Thyroid gland (tissue), 4 donors: ENCODE results near the gene LDLRAD4.

Experiments
- POLR2A ChIP-seq, 2 donors: fragments of 450-650 bp; IDR thresholded peaks; one replicate each; pipeline ENCODE4 v1.6.1; 2017; ENCODE audit warnings: antibody characterized with exemption in 2 of 2, mild to moderate bottlenecking in 2 of 2, moderate library complexity in 1 of 2
- TF ChIP-seq, protein P1 (sequence below), 6 experiments: fragments of 200-600 bp in 3 of 6; fragments of 450-650 bp in 3 of 6; sonication (generic) in 3 of 6; IDR thresholded peaks; one replicate each; pipeline ENCODE4 v1.5.1; 2016 to 2019; ENCODE audit warnings: antibody characterized with exemption in 6 of 6, mild to moderate bottlenecking in 2 of 6, inconsistent platforms in 1 of 6, moderate library complexity in 1 of 6

DNA sequence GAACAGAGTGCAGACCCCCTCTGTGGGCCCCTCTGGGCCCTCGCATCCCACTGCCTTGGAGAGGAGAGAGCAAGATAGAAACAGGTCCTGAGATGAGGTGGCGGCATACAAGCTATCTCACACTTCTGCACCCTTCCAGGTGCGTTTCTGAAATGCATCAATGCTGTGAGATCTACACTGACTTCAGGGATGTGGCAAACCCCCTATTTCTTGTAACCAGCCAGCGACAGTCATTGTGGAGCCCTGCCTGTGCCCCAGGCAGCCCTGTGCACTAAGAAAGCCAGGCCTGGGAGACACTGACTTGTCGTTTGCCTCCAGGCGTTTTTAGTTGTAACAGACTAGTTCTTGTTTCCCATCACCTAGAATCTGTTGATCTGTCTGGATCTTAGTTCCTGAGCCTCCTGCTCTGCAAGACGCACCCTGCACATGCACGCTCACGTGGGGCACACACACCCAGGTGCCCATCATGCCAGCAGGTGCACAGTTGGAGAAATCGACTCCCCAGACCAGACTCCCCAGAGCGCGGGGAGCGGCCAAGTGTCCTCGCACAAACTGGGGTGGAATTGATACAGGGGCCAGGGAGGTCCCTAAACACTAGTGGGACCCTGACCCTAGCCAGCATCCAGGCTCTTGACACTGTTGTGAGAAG lies 269.8 kb downstream of the LDLRAD4 start:
- no peak for TF ChIP-seq POLR2A (IDR thresholded peaks at IDR 0.05)
- TF ChIP-seq, protein P1, sequence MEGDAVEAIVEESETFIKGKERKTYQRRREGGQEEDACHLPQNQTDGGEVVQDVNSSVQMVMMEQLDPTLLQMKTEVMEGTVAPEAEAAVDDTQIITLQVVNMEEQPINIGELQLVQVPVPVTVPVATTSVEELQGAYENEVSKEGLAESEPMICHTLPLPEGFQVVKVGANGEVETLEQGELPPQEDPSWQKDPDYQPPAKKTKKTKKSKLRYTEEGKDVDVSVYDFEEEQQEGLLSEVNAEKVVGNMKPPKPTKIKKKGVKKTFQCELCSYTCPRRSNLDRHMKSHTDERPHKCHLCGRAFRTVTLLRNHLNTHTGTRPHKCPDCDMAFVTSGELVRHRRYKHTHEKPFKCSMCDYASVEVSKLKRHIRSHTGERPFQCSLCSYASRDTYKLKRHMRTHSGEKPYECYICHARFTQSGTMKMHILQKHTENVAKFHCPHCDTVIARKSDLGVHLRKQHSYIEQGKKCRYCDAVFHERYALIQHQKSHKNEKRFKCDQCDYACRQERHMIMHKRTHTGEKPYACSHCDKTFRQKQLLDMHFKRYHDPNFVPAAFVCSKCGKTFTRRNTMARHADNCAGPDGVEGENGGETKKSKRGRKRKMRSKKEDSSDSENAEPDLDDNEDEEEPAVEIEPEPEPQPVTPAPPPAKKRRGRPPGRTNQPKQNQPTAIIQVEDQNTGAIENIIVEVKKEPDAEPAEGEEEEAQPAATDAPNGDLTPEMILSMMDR (IDR thresholded peaks at IDR 0.05) = no peak
